ENCODE results near the gene SDR9C7. TPM values are rescaled to one million over a fixed set of nuclear protein-coding genes. Genes with fewer than 3 reads are reported as not detected.
"Not testable (repeated sequence)": the region's sequence is repeated elsewhere in the genome, so short reads cannot be mapped to it uniquely, and the experiment has no call there.

The SDR9C7 gene
- total RNA-seq, 1 donor from 2014 or later: not detected

GRCh38 chr12:56978397-56979138 is 44.4 kb upstream of the SDR9C7 start:
- intact Hi-C loops (cut with DNase I): no loop called here
- TF ChIP-seq CTCF (IDR thresholded peaks at IDR 0.05): no peak
- no peak overlapping the region for H3K27ac ChIP-seq

GRCh38 chr12:56977361-56977760 is 43.2 kb upstream of the SDR9C7 start:
- H3K27me3 ChIP-seq; intact Hi-C loops (cut with DNase I); H3K27ac ChIP-seq; H3K4me1 ChIP-seq; H3K36me3 ChIP-seq; H3K9me3 ChIP-seq; DNase-seq (ENCODE audit: low spot score in 2 of 2); H3K4me3 ChIP-seq: not testable (repeated sequence)

More at GRCh38 chr12:56978397-56979138, 44.4 kb upstream of the SDR9C7 start:
- no peaks in the 10 kb centered on the region for H3K9me3 ChIP-seq
- no peak for DNase-seq (ENCODE audit: low spot score in 2 of 2)
- no peaks in the 10 kb centered on the region for H3K4me1 ChIP-seq
- no peaks in the 10 kb centered on the region for H3K27me3 ChIP-seq
- H3K36me3 ChIP-seq: no peaks in the 10 kb centered on the region
- no peak overlapping the region for H3K4me3 ChIP-seq

- H3K4me3 ChIP-seq; intact Hi-C loops (cut with DNase I); H3K36me3 ChIP-seq; H3K9me3 ChIP-seq; DNase-seq (ENCODE audit: low spot score in 2 of 2); H3K27ac ChIP-seq; H3K4me1 ChIP-seq; H3K27me3 ChIP-seq: not testable (repeated sequence)
Observed at GRCh38 chr12:56974224-56974623, 40.0 kb upstream of the SDR9C7 start.

GRCh38 chr12:56968910-56969309 is 34.7 kb upstream of the SDR9C7 start:
- H3K27me3 ChIP-seq; H3K4me1 ChIP-seq; H3K36me3 ChIP-seq; intact Hi-C loops (cut with DNase I); DNase-seq (ENCODE audit: low spot score in 2 of 2); H3K27ac ChIP-seq; H3K4me3 ChIP-seq: not testable (repeated sequence)
- peaks cover 0 to 10% of the 10 kb centered on the region in 2 donors for H3K9me3 ChIP-seq

- H3K4me3 ChIP-seq; H3K4me1 ChIP-seq; H3K36me3 ChIP-seq; H3K27me3 ChIP-seq; DNase-seq (ENCODE audit: low spot score in 2 of 2); intact Hi-C loops (cut with DNase I); H3K27ac ChIP-seq: not testable (repeated sequence)
- peaks cover 0 to 10% of the 10 kb centered on the region in 2 donors for H3K9me3 ChIP-seq
Observed at GRCh38 chr12:56965997-56966642, 31.9 kb upstream of the SDR9C7 start.

GRCh38 chr12:56965124-56965523 is 30.9 kb upstream of the SDR9C7 start:
- intact Hi-C loops (cut with DNase I): not testable (repeated sequence)

GRCh38 chr12:56963557-56963956 is 29.3 kb upstream of the SDR9C7 start:
- intact Hi-C loops (cut with DNase I); H3K4me1 ChIP-seq; H3K36me3 ChIP-seq; DNase-seq (ENCODE audit: low spot score in 2 of 2); H3K27me3 ChIP-seq; H3K4me3 ChIP-seq; H3K27ac ChIP-seq: not testable (repeated sequence)
- peaks cover 0 to 15% of the 10 kb centered on the region in 2 donors for H3K9me3 ChIP-seq

More at GRCh38 chr12:56965124-56965523, 30.9 kb upstream of the SDR9C7 start:
- H3K27me3 ChIP-seq; H3K4me1 ChIP-seq; H3K36me3 ChIP-seq; H3K4me3 ChIP-seq; DNase-seq (ENCODE audit: low spot score in 2 of 2); H3K27ac ChIP-seq: not testable (repeated sequence)
- H3K9me3 ChIP-seq: peaks cover 0 to 10% of the 10 kb centered on the region in 2 donors

GRCh38 chr12:56962247-56962646 is 28.0 kb upstream of the SDR9C7 start:
- H3K36me3 ChIP-seq; intact Hi-C loops (cut with DNase I); H3K4me3 ChIP-seq; H3K4me1 ChIP-seq; DNase-seq (ENCODE audit: low spot score in 2 of 2); H3K27ac ChIP-seq; H3K27me3 ChIP-seq: not testable (repeated sequence)
- peaks cover 0 to 17% of the 10 kb centered on the region in 2 donors for H3K9me3 ChIP-seq

- intact Hi-C loops (cut with DNase I): no loop called here
- H3K27ac ChIP-seq: no peak overlapping the region
- H3K27me3 ChIP-seq: no peaks in the 10 kb centered on the region
- peaks cover 0 to 7% of the 10 kb centered on the region in 2 donors for H3K9me3 ChIP-seq
- no peak for DNase-seq (ENCODE audit: low spot score in 2 of 2)
- H3K4me1 ChIP-seq: no peaks in the 10 kb centered on the region
- TF ChIP-seq CTCF (IDR thresholded peaks at IDR 0.05): no peak
- no peaks in the 10 kb centered on the region for H3K36me3 ChIP-seq
- H3K4me3 ChIP-seq: no peak overlapping the region
Observed at GRCh38 chr12:56958422-56958821, 24.2 kb upstream of the SDR9C7 start.
